ENCODE data around the gene CIAO1.

Gene CIAO1

DNA sequence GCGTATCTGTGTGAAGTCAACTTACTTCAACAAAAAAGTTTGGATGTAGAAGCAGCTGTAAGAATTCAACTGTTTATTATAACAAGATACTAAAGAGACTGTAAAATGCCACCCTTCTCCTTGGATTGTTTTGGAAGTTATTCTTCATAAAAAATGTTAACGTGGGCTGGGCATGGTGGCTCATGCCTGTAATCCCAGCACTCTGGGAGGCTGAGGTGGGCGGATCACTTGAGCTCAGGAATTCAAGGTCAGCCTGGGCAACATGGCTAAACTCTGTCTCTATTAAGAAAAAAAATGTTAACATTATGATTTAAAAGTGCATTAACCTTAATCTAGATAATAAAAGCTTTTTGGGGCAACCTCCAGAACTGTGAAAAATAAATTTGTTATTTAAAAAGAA lies 7.7 kb downstream of the CIAO1 start:
- Histone ChIP-seq H3K4me1 (ENCODE audit: insufficient read depth, low read length, poor library complexity, severe bottlenecking) (no peaks in the 10 kb centered on the region), H2AFZ (ENCODE audit: low read length) (no peak overlapping the region), H3F3A (ENCODE audit: low read depth) (peaks cover 5% of the 10 kb centered on the region; the same call in 1 of the 2 replicates), H3K27me3 (ENCODE audit: insufficient read depth, low read length, poor library complexity, severe bottlenecking) (no peaks in the 10 kb centered on the region), H3K79me2 (ENCODE audit: insufficient read depth, low read length) (peaks cover 2% of the 10 kb centered on the region; the same call in 1 of the 2 replicates), H3K9me3 (ENCODE audit: insufficient read depth, low read depth, low read length) (no peaks in the 10 kb centered on the region), H3K36me3 (ENCODE audit: insufficient read depth, low read length) (peaks cover 72% of the 10 kb centered on the region; the same call in 1 of the 2 replicates), H3K4me2 (ENCODE audit: low read depth, low read length, poor library complexity, severe bottlenecking) (no peak overlapping the region), H3K9me2 (replicated peaks; ENCODE audit: low read depth, low read length) (no peaks in the 10 kb centered on the region), H4K20me1 (ENCODE audit: insufficient read depth, low read length, poor library complexity, severe bottlenecking) (peaks cover 5% of the 10 kb centered on the region), H3K4me3 (ENCODE audit: low read length, poor library complexity, severe bottlenecking) (no peak overlapping the region), H3K9ac (ENCODE audit: low read depth, low read length, poor library complexity, severe bottlenecking) (no peak overlapping the region)
- TF ChIP-seq, protein P1, sequence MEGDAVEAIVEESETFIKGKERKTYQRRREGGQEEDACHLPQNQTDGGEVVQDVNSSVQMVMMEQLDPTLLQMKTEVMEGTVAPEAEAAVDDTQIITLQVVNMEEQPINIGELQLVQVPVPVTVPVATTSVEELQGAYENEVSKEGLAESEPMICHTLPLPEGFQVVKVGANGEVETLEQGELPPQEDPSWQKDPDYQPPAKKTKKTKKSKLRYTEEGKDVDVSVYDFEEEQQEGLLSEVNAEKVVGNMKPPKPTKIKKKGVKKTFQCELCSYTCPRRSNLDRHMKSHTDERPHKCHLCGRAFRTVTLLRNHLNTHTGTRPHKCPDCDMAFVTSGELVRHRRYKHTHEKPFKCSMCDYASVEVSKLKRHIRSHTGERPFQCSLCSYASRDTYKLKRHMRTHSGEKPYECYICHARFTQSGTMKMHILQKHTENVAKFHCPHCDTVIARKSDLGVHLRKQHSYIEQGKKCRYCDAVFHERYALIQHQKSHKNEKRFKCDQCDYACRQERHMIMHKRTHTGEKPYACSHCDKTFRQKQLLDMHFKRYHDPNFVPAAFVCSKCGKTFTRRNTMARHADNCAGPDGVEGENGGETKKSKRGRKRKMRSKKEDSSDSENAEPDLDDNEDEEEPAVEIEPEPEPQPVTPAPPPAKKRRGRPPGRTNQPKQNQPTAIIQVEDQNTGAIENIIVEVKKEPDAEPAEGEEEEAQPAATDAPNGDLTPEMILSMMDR (conservative IDR thresholded peaks at IDR 0.05; ENCODE audit: low read length): no peak
- TF ChIP-seq EZH2phosphoT487 (IDR thresholded peaks at IDR 0.05; ENCODE audit: borderline replicate concordance): no peak

DNA sequence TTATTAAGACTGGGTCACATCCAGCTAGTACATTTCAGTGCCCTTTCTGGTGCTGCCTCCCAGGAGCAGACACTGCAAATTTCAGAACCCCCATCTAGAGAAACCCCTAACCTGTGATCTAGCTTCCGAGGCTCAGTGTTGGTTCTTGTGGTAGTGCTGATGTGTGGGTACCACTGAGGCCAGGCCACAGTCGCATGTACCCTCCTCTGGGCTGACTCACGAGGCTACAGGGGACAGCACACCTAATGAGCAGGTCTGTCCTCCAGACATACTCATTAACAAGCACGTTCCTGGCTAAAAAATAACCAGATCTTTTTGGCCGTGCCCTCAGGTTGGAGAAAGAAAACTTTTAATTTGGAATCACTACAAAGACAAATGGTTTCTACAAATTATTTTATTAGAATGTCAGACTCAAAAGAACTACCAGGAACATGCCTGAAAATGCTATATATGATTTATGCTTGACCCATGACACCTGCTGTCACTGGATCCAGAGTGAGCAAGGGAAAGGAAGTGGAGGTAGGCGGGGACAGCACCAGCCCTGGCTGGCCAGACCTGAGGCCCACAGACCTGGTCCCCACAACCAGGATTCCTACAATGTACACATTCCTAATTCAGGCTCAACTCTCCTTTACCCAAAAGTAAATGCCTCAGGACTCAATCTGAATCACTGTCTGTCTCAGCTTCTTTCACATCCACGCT lies 8.5 kb downstream of the CIAO1 start:
- no peak overlapping the region for H3K4me2 ChIP-seq (ENCODE audit: low read depth, low read length, poor library complexity, severe bottlenecking)
- no peak overlapping the region for H3K4me3 ChIP-seq (ENCODE audit: low read length, poor library complexity, severe bottlenecking)
- no peaks in the 10 kb centered on the region for H3K27me3 ChIP-seq (ENCODE audit: insufficient read depth, low read length, poor library complexity, severe bottlenecking)
- H3K79me2 ChIP-seq (ENCODE audit: insufficient read depth, low read length): no peaks in the 10 kb centered on the region
- H3K9me3 ChIP-seq (ENCODE audit: insufficient read depth, low read depth, low read length): no peaks in the 10 kb centered on the region
- H3K9ac ChIP-seq (ENCODE audit: low read depth, low read length, poor library complexity, severe bottlenecking): no peak overlapping the region
- peaks cover 5% of the 10 kb centered on the region; the same call in 1 of the 2 replicates for H3F3A ChIP-seq (ENCODE audit: low read depth)
- H3K4me1 ChIP-seq (ENCODE audit: insufficient read depth, low read length, poor library complexity, severe bottlenecking): no peaks in the 10 kb centered on the region
- H2AFZ ChIP-seq (ENCODE audit: low read length): no peak overlapping the region
- peaks cover 4% of the 10 kb centered on the region for H4K20me1 ChIP-seq (ENCODE audit: insufficient read depth, low read length, poor library complexity, severe bottlenecking)
- H3K36me3 ChIP-seq (ENCODE audit: insufficient read depth, low read length): peaks cover 73% of the 10 kb centered on the region; the same call in 1 of the 2 replicates
- TF ChIP-seq, protein P1 (conservative IDR thresholded peaks at IDR 0.05; ENCODE audit: low read length): no peak
- TF ChIP-seq EZH2phosphoT487 (IDR thresholded peaks at IDR 0.05; ENCODE audit: borderline replicate concordance): no peak
- no peaks in the 10 kb centered on the region for H3K9me2 ChIP-seq (replicated peaks; ENCODE audit: low read depth, low read length)

DNA sequence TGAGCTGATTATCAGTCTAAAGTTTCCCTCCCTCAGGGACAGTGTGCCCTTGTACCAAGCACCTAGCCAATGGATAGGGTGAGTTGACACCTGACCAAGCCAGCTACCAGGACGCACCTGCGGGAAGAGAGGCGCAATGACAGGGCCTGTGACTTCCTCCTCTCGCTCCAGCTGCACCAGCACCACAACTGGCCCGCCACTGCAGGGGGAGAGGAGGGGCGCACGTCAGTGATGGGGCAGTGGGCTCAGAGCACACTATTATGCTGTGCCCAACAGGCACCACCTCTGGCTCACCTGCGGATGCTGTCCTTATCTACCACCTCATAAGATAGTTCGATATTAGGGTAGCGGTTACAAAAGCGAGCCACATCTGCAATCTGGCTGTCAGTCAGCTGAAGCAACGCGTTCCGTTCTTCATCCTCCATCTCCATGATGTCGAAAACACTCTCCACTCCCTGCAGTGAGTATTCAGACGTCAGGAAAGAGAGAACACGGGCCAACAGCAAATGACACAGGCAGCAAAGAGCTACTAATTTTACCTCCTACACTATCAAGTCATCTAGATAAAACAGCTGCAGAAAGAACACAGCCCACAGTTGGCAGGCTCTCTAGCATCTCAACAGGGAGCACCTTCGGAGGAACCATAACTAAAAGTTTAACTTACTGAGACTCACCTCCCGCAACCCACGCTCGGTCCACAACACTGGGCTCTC lies 10.9 kb downstream of the CIAO1 start:
- Histone ChIP-seq H3F3A (ENCODE audit: low read depth) (peaks cover 5% of the 10 kb centered on the region; the same call in 1 of the 2 replicates), H3K36me3 (ENCODE audit: insufficient read depth, low read length) (peaks cover 78% of the 10 kb centered on the region), H2AFZ (ENCODE audit: low read length) (no peak overlapping the region)

More for the DNA sequence above, 10.9 kb downstream of the CIAO1 start:
- Histone ChIP-seq H3K4me1 (ENCODE audit: insufficient read depth, low read length, poor library complexity, severe bottlenecking) (no peaks in the 10 kb centered on the region), H4K20me1 (ENCODE audit: insufficient read depth, low read length, poor library complexity, severe bottlenecking) (no peaks in the 10 kb centered on the region), H3K9me2 (replicated peaks; ENCODE audit: low read depth, low read length) (no peaks in the 10 kb centered on the region), H3K4me2 (ENCODE audit: low read depth, low read length, poor library complexity, severe bottlenecking) (no peak overlapping the region), H3K79me2 (ENCODE audit: insufficient read depth, low read length) (no peaks in the 10 kb centered on the region), H3K27me3 (ENCODE audit: insufficient read depth, low read length, poor library complexity, severe bottlenecking) (no peaks in the 10 kb centered on the region), H3K9me3 (ENCODE audit: insufficient read depth, low read depth, low read length) (no peaks in the 10 kb centered on the region), H3K9ac (ENCODE audit: low read depth, low read length, poor library complexity, severe bottlenecking) (no peak overlapping the region), H3K4me3 (ENCODE audit: low read length, poor library complexity, severe bottlenecking) (no peak overlapping the region)
- TF ChIP-seq EZH2phosphoT487 (IDR thresholded peaks at IDR 0.05; ENCODE audit: borderline replicate concordance): no peak
- TF ChIP-seq, protein P1 (conservative IDR thresholded peaks at IDR 0.05; ENCODE audit: low read length): no peak

Data from Loucy (cell line).